ENCODE results near the gene SFMBT2. TPM values are rescaled to one million over a fixed set of nuclear protein-coding genes. Genes with fewer than 3 reads are reported as not detected.

SFMBT2 gene
- total RNA-seq, 2 donors from 2014 or later: 12.2 to 18.5 TPM

DNA sequence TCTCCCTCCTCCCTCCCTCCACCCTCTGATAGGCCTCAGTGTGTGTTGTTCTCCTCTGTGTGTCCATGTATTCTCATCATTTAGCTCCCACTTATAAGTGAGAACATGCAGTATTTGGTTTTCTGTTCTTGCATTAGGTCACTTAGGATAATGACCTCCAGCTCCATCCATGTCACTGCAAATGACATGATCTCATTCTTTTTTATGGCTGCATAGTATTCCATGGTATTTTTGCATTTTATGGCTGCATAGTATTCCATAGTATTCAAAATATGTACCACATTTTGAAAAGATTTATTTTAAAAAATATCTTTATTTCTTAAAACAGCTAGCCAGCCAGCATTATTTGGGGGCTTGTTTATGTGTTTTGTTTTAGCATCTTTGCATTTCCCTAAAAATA is 275.6 kb downstream of the SFMBT2 start:
- intact Hi-C loops (cut with DNase I): no loop called here
- H3K9me3 ChIP-seq: no peaks in the 10 kb centered on the region
- H3K4me1 ChIP-seq (replicated peaks): no peaks in the 10 kb centered on the region
- H3K36me3 ChIP-seq: no peaks in the 10 kb centered on the region
- H3K27ac ChIP-seq: no peak overlapping the region
- H3K4me3 ChIP-seq: no peak overlapping the region
- TF ChIP-seq POLR2A (IDR thresholded peaks at IDR 0.05): no peak
- no peak for TF ChIP-seq POLR2AphosphoS5 (IDR thresholded peaks at IDR 0.05)
- TF ChIP-seq, protein P1, sequence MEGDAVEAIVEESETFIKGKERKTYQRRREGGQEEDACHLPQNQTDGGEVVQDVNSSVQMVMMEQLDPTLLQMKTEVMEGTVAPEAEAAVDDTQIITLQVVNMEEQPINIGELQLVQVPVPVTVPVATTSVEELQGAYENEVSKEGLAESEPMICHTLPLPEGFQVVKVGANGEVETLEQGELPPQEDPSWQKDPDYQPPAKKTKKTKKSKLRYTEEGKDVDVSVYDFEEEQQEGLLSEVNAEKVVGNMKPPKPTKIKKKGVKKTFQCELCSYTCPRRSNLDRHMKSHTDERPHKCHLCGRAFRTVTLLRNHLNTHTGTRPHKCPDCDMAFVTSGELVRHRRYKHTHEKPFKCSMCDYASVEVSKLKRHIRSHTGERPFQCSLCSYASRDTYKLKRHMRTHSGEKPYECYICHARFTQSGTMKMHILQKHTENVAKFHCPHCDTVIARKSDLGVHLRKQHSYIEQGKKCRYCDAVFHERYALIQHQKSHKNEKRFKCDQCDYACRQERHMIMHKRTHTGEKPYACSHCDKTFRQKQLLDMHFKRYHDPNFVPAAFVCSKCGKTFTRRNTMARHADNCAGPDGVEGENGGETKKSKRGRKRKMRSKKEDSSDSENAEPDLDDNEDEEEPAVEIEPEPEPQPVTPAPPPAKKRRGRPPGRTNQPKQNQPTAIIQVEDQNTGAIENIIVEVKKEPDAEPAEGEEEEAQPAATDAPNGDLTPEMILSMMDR (IDR thresholded peaks at IDR 0.05): no peak
- DNase-seq (ENCODE audit: low spot score): no peak
- no peaks in the 10 kb centered on the region for H3K27me3 ChIP-seq (replicated peaks; ENCODE audit: insufficient read depth)

DNA sequence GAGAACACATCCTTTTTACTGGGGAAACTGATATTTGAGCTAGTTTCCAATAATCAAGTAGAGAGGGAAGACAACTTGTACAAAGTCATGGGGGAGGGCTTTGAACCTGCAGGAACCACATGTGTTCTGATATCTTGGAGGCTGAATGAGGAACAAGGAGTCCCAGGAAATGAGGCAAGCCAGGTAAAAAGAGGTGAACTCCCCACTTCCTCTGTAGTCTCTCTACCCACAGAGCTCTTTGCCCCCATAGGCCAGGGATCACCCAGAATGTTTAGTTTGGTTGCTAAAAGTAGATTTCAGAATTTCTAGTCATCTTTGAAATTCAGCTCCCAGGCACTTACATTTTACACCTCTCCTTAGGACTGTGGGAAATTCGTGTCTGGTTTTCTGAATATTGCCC is 276.4 kb downstream of the SFMBT2 start:
- TF ChIP-seq, protein P1 (IDR thresholded peaks at IDR 0.05): no peak
- TF ChIP-seq POLR2A (IDR thresholded peaks at IDR 0.05) (no peak), POLR2AphosphoS5 (IDR thresholded peaks at IDR 0.05) (no peak)
- intact Hi-C loops (cut with DNase I): no loop called here
- no peaks in the 10 kb centered on the region for H3K4me1 ChIP-seq (replicated peaks)
- DNase-seq (ENCODE audit: low spot score): no peak
- no peaks in the 10 kb centered on the region for H3K27me3 ChIP-seq (replicated peaks; ENCODE audit: insufficient read depth)
- H3K4me3 ChIP-seq: no peak overlapping the region
- no peaks in the 10 kb centered on the region for H3K36me3 ChIP-seq
- 50% methylated on average over 1 of the region's 1 CpG for WGBS
- no peak overlapping the region for H3K27ac ChIP-seq
- no peaks in the 10 kb centered on the region for H3K9me3 ChIP-seq

DNA sequence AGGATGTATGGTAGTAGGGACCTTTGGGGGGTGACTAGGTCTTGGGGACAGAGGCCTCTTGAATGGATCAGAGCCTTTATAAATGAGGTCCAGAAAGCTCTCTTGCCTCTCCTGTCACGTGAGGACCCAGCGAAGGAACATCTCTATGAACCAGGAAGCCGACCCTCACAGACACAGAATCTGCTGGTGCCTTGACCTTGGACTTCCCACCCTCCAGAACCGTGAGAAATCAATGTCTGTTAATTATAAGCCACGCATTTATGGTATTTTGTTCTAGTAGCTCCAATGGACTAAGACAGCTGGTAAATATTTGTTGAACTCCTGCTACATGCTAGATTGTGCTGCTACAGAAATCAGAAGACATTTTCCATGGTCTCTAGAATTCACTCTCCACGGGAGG is 276.9 kb downstream of the SFMBT2 start:
- DNase-seq (ENCODE audit: low spot score): no peak
- 91% methylated on average over 6 of the region's 6 CpGs for WGBS
- H3K27me3 ChIP-seq (replicated peaks; ENCODE audit: insufficient read depth): no peaks in the 10 kb centered on the region
- H3K4me1 ChIP-seq (replicated peaks): no peaks in the 10 kb centered on the region
- H3K4me3 ChIP-seq: no peak overlapping the region
- TF ChIP-seq POLR2A (IDR thresholded peaks at IDR 0.05): no peak
- TF ChIP-seq, protein P1 (IDR thresholded peaks at IDR 0.05): no peak
- TF ChIP-seq POLR2AphosphoS5 (IDR thresholded peaks at IDR 0.05): no peak
- intact Hi-C loops (cut with DNase I): no loop called here
- H3K36me3 ChIP-seq: no peaks in the 10 kb centered on the region
- no peaks in the 10 kb centered on the region for H3K9me3 ChIP-seq
- no peak overlapping the region for H3K27ac ChIP-seq

DNA sequence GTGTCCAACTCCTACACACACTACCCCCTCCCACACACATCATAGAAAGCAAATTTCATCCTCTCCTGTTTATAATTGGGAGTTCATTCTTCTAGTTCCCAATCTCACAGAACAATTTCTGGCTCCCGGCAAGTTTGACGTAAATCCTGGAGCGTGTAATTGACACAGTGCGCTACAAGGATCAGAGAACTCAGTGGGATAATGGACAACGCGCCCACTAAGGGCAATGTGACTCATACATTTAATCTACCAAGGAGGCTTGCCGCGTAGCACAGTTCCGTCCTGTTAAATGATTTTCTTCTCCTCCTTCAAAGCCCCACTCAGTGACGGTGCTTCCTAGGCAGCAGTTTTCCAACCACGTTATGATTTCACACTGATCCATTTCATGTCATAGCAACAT is 277.6 kb downstream of the SFMBT2 start:
- TF ChIP-seq POLR2AphosphoS5 (IDR thresholded peaks at IDR 0.05): no peak
- TF ChIP-seq, protein P1 (IDR thresholded peaks at IDR 0.05): no peak
- TF ChIP-seq POLR2A (IDR thresholded peaks at IDR 0.05): no peak
- intact Hi-C loops (cut with DNase I): no loop called here
- Histone ChIP-seq H3K4me1 (replicated peaks) (no peaks in the 10 kb centered on the region), H3K4me3 (no peak overlapping the region), H3K9me3 (no peaks in the 10 kb centered on the region), H3K36me3 (no peaks in the 10 kb centered on the region), H3K27me3 (replicated peaks; ENCODE audit: insufficient read depth) (no peaks in the 10 kb centered on the region), H3K27ac (no peak overlapping the region)
- no peak for DNase-seq (ENCODE audit: low spot score)
- 83% methylated on average over 11 of the region's 11 CpGs for WGBS

DNA sequence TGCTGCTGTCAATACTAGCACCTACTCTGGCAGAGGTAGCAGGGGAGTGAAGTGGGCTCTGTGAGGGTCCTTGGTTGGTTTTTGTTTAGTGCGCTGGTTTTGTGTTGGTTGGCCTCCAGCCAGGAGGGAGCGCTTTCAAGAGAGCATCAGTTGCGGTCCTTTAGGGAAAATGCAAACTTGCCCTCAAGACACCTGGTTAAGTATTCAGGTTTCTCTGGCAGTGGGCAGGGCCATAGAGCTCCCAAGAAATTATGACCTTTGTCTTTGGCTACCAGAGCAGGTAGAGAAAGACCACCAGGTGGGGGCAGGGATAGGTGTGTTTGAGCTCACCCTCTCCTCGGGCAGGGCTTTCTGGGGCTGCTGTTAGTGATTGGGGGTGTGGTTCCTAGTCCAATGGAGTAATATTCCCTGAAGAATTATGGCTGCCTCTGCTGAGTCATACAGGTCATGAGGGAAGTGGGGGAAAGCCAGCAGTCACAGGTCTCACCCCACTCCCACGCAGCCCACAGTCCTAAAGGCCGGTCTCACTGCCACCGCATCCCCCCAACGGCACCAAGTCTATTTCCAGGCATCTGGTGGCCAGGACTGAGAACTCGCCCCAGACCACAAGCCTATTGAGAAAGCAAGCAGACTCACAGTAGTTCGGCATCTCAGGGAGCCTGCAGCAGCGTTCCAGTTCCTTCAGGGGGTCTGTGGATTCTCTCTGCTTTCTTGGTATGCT is 280.5 kb downstream of the SFMBT2 start:
- Histone ChIP-seq H3K9me3 (no peaks in the 10 kb centered on the region), H3K4me3 (no peak overlapping the region), H3K27ac (no peak overlapping the region), H3K27me3 (replicated peaks; ENCODE audit: insufficient read depth) (no peaks in the 10 kb centered on the region), H3K36me3 (no peaks in the 10 kb centered on the region), H3K4me1 (replicated peaks) (no peaks in the 10 kb centered on the region)
- DNase-seq (ENCODE audit: low spot score): no peak
- WGBS: 94% methylated on average over 11 of the region's 11 CpGs
- intact Hi-C loops (cut with DNase I): no loop called here
- TF ChIP-seq POLR2AphosphoS5 (IDR thresholded peaks at IDR 0.05): no peak
- TF ChIP-seq, protein P1 (IDR thresholded peaks at IDR 0.05): no peak
- TF ChIP-seq POLR2A (IDR thresholded peaks at IDR 0.05): no peak

Data from prostate gland (tissue), 2 donors.